ENCODE data around the gene ZNF296.
A peak's percentile ranks its signal among the peaks of the same experiment; 100 is the strongest.

Gene ZNF296

DNA sequence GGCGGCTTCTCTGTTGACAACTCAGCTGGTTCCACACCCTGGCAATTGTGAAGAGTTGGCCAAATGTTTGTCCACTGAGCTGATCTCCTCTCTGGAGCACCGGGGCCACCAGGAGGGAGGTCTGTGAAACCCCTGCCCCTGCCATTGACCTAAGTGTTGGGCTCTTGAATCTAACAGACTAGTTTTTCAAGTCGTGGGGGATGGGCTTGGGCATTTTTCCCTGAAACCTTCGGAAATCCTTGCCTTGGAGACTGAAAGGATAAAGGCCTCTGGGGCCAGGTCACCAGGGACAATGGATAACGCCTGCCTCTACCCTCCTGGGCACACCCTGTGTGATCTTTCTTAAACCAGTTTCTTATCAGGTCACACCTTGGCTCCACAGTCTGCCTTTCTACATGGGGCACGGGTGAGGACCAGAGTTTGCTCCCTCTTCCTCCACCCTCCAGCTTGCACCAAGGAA lies 3.7 kb upstream of the ZNF296 start:
- DNase-seq (ENCODE audit: low read depth) = no peak

DNA sequence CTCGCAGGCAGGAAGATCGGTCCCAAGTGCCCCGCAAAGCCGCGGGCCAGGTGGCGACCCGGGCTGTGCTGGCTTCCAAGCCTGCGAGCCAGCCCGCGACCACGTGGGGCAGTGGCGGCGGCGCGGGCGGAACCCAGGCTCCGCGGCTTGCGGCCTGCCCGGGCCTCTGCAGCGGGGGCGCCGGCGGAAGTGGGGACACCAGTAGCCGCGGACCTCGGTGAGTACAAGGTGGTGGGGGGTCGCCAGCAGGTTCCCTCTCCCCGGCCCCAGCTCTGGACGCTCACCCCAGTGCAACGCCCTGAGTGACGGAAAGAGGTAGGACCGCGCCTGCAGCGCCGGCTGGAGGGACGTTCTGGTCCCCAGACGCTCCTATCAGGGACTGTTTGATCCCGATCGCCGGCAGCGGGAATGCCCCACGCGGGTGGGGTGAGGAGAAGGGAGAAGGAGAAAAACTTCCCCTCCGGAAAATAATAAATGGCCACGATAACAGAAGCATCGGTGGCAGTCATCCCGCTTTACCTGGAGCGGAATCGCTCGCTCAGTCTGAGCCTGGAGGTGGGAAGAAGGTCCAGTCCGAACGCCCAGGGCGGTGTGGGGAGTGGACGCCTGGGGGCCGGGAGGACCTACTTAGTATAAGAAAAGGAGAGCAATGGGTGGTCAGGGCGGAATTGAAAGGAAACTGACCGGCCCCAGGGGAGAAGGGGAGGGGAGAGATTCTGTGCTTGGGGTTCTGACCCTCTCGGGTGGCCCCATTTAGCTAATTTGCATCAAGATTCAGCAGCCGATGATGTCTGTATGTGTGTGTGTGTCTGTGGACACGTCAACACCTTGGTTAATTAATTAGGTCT lies 3.0 kb upstream of the ZNF296 start, which contains the start of gene GEMIN7:
TSS of gene GEMIN7 (plus strand) at position 198 of the 848 bp plus-strand sequence. CDS start 10,855 bp downstream, outside the sequence.
- DNase-seq (ENCODE audit: low read depth) = no peak

DNA sequence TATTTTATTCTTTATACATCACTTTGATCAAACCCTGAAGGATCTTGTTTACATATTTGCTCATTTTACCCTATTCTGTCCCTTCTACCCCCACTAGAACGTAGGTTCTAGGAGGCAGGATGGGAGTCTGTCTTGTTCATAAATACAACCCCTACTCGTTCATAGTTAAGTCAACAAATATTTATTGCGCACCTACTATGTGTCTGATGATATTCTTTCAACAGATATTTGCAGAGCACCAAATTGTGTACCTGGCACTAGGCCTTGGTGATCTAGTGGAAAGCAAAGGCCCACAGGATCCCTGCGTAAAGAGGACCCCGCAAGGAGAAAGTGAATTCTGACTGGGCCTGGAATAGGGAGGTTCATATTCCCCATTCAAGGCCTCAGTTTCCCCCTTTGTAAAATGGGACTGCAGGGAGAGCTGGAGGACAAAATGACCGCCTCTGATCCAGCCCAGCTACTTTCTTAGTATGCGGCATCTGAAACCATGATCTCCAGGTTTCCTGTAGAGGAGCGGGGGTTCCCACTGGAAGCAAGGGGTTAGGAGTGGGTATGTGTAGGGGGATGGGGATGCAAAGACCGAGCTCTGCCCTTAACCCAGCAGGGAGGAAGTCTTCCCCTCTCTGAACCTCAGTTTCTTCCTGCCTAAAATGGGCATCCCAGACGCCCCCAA lies 2.2 kb upstream of the ZNF296 start:
- DNase-seq (ENCODE audit: low read depth) = no peak

DNA sequence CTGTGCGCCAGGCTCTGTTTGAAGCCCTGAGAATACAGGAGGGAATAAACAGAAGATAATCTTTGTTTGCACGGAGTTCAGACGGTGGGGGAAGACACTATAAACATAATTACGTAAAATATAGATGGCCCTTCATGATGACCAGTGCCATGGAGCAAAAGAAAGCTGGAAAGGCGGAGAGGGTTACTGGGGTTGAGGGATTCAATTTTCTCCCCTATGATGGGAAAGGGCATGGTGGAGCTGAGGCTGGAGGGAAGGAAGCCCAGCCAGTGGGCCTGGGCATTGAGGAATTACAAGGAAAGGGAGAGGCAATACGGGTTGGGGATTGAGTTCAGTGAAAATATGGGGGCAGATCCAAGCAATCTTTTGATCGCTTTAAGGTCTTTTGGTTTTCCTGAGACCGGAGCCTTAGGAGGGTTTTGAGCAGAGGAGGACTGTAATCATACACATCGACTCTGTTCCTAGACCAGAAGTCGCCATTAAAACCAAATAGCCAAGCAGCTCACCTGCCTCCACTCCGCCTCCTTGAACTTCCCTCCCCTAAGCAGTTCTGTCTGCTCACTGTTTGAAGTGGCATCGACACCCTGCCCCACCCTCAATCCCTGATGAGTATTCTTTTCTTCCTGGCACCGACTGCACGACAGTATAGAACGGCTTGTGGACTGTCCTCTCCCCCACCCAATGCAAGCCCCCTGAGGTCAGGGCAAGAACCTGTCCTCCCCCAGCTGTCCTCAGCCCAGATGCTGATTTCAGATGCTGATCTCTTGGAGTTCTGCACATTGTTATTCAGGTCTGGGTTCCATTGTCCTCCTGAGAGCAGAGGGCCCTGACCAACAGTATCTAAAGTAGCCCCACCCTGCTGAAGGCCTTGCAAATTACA lies 813 bp upstream of the ZNF296 start:
- DNase-seq (ENCODE audit: low read depth) = no peak

GRCh38 chr19:45075301-45076028 lies 813 bp downstream of the ZNF296 start:
- no peak for DNase-seq (ENCODE audit: low read depth)

- no peak for DNase-seq (ENCODE audit: low read depth)
These were observed 1.5 kb downstream of the ZNF296 start for GRCh38 chr19:45074744-45075300.

GRCh38 chr19:45071969-45072790 lies 4.1 kb downstream of the ZNF296 start:
- no peak for DNase-seq (ENCODE audit: low read depth)

DNA sequence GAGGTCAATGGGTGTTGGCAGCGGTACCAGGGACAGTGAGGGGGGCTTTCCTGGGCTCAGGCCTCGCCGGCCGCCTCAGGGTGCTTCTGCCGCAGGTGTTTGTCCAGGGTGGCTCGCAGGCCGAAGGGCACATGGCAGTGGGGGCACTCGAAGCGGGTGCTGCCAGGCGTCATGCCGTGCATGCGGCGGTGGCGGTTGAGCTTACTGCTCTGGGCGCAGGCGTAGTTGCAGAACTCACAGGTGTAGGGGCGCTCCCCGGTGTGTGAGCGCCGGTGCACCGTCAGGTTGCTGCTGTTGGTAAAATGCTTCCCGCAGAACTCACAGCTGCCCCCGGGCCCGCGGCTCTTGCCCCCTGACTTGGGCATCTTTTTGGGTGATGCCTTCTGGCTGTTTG lies 4.7 kb downstream of the ZNF296 start:
- no peak for DNase-seq (ENCODE audit: low read depth)

DNA sequence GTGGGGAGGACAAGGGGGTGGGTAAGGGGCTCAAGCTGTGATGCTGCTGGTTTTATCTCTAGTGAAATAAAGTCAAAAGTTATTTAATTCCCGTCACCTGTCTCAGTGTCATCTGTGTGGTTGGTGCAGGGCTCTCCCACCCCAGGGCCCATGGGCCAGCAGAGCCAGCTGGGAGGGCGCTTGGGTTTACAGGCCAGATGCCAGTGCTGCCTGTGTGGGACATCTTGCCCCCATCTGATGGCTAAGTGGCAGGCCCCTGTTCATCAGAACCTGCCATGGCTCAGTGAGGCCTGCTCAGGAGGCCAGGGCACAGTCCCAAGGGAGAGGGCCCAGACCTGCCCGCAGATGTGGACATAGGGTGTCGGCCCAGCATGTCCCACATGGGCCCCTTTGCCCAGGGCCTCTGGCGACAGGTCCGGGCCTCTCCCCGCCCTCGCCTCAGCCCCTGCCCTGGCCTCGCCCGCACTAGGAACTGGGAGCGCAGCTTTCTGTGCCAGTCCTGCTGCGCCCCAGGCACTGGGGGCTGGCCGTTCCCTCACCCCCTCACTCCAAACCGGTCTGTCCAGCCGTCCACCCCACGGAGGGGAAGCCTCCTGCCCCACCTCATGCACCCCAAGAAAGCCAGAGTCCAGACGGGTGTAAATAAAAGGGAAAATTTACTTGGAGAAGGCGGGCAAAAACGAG lies 5.3 kb downstream of the ZNF296 start:
- no peak for DNase-seq (ENCODE audit: low read depth)

DNA sequence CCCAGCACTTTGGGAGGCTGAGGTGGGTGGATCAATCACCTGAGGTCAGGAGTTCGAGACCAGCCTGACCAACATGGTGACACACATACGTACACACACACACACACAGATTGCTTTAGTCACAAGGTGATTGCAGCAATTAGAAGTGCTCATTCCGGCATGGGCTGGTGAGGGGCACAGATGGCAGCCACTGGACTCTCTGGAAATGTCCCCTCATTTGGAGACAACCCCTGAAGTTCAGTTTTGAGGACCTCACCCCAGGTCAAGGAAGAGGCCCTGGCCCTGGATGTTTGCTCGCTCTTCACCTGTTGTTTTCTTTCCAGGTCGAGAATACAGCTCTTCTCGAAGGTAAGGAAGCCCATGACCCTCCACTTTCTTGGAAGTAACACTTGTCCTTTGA lies 6.1 kb downstream of the ZNF296 start:
- no peak for DNase-seq (ENCODE audit: low read depth)

- DNase-seq (ENCODE audit: low read depth) = no peak
These were observed 7.2 kb downstream of the ZNF296 start for GRCh38 chr19:45069056-45069455.

GRCh38 chr19:45068041-45068440 lies 8.2 kb downstream of the ZNF296 start:
- no peak for DNase-seq (ENCODE audit: low read depth)

GRCh38 chr19:45066921-45067661 lies 9.2 kb downstream of the ZNF296 start:
- DNase-seq (ENCODE audit: low read depth) = no peak

DNA sequence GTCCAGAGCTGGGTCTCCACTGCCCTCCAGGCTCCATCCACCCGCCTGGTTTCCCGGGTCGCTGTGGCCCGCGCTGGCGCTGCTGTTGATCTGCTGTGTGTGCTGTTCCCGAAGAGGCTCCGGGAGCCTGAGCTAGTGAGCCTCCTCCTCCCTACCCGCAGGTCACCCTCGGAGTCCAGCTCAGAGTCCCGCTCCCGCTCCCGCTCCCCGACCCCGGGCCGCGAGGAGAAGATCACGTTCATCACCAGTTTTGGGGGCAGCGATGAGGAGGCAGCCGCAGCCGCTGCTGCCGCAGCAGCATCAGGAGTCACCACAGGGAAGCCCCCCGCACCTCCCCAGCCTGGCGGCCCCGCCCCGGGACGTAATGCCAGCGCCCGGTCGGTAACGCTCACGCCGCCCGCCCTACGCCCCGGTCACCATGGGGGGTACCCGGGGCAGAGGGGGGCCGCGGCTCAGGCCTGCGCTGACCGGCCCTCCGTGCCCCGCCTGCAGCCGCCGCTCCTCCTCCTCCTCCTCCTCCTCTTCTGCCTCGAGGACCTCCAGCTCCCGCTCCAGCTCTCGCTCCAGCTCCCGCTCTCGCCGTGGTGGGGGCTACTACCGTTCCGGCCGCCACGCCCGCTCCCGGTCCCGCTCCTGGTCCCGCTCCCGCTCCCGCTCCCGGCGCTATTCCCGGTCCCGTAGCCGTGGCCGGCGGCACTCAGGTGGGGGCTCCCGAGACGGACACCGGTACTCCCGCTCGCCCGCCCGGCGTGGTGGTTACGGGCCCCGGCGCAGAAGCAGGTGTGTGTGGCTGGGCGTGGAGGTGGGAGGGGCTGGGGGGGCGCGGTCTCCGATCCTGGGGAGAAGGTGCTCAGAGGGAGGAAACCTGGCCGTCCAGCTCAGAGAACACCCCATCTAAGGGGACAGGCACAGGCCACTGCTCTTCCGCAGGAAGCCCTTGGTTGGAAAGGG lies 12.2 kb downstream of the ZNF296 start:
- DNase-seq (ENCODE audit: low read depth) = no peak

GRCh38 chr19:45061965-45062364 lies 14.3 kb downstream of the ZNF296 start:
- DNase-seq (ENCODE audit: low read depth) = no peak

DNA sequence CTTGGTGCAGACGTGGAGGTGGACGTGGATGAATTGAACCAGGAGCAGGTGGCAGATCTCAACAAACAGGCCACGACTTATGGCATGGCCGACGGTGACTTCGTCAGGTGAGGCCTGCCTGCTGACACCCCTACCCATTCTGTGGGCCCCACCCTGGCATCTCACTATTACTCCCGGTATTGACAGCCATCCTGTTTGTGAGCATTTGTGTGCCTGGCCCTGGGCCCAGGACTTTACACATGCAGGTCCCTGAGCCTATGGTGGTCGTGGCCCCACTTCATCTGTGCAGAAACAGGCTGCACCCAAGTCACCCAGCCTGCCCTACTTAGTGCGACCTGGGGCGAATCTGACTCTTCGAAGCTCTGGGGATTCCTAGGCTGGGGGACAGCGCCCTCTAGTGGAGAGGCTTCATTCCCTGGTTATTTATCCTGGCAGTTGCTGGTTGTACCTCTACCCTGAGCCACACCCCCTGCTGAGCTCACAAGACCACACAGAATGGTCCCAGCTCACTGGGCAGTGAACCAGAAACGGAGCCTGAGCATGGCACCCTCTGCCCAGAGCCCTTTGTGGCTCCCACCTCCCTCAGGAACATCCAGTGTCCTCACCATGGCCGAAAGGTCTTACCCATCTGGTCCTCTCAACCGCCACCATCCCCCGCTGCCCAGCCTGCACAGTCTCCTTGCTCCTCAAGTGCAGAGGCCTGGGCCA lies 16.9 kb downstream of the ZNF296 start:
- DNase-seq (ENCODE audit: low read depth) = peak; percentile 42

- no peak for DNase-seq (ENCODE audit: low read depth)
These were observed 17.6 kb downstream of the ZNF296 start for GRCh38 chr19:45058622-45059159.
